ENCODE data around the gene DGKZ. TPM values are rescaled to one million over a fixed set of nuclear protein-coding genes. Genes with fewer than 3 reads are reported as not detected.

DGKZ gene, protein sequence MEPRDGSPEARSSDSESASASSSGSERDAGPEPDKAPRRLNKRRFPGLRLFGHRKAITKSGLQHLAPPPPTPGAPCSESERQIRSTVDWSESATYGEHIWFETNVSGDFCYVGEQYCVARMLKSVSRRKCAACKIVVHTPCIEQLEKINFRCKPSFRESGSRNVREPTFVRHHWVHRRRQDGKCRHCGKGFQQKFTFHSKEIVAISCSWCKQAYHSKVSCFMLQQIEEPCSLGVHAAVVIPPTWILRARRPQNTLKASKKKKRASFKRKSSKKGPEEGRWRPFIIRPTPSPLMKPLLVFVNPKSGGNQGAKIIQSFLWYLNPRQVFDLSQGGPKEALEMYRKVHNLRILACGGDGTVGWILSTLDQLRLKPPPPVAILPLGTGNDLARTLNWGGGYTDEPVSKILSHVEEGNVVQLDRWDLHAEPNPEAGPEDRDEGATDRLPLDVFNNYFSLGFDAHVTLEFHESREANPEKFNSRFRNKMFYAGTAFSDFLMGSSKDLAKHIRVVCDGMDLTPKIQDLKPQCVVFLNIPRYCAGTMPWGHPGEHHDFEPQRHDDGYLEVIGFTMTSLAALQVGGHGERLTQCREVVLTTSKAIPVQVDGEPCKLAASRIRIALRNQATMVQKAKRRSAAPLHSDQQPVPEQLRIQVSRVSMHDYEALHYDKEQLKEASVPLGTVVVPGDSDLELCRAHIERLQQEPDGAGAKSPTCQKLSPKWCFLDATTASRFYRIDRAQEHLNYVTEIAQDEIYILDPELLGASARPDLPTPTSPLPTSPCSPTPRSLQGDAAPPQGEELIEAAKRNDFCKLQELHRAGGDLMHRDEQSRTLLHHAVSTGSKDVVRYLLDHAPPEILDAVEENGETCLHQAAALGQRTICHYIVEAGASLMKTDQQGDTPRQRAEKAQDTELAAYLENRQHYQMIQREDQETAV
- 41.9 to 47.4 TPM (median 46.8 TPM) in 3 replicates for total RNA-seq
- long read RNA-seq, transcript DGKZ-203 (31 exons, 2,862 nt), result major isoform, 49 of 103 reads
- long read RNA-seq, transcript DGKZ-205 (31 exons, 3,482 nt), result minor isoform, 24 of 103 reads
- long read RNA-seq, partial matches to known transcripts, result 12 of 103 reads
- long read RNA-seq, other reads (novel, unspliced or antisense), result 14 of 103 reads

GRCh38 chr11:46346886-46347636 is at the start of gene DGKZ:
Gene DGKZ, plus strand, starts transcription at chr11:46347463. Its CDS starts 197 bp downstream, at chr11:46347660.
- Mint-ChIP-seq H3K27ac (ENCODE audit: unreplicated experiment) (peak within 1 kb of the TSS; percentile 14), H3K27me3 (ENCODE audit: low read depth) (no peaks in the 10 kb centered on the region), H3K4me3 (ENCODE audit: unreplicated experiment) (peak within 1 kb of the TSS; percentile 71), H3K36me3 (ENCODE audit: low read depth) (no peaks in the 10 kb centered on the region), H3K9me3 (ENCODE audit: low read depth) (no peaks in the 10 kb centered on the region), H3K4me1 (ENCODE audit: low read depth) (peaks cover 36% of the 10 kb centered on the region)
- DNase-seq (ENCODE audit: low spot score), result no peak
- TF ChIP-seq, protein P1, sequence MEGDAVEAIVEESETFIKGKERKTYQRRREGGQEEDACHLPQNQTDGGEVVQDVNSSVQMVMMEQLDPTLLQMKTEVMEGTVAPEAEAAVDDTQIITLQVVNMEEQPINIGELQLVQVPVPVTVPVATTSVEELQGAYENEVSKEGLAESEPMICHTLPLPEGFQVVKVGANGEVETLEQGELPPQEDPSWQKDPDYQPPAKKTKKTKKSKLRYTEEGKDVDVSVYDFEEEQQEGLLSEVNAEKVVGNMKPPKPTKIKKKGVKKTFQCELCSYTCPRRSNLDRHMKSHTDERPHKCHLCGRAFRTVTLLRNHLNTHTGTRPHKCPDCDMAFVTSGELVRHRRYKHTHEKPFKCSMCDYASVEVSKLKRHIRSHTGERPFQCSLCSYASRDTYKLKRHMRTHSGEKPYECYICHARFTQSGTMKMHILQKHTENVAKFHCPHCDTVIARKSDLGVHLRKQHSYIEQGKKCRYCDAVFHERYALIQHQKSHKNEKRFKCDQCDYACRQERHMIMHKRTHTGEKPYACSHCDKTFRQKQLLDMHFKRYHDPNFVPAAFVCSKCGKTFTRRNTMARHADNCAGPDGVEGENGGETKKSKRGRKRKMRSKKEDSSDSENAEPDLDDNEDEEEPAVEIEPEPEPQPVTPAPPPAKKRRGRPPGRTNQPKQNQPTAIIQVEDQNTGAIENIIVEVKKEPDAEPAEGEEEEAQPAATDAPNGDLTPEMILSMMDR (IDR thresholded peaks at IDR 0.05), result peak; percentile 81

DNA sequence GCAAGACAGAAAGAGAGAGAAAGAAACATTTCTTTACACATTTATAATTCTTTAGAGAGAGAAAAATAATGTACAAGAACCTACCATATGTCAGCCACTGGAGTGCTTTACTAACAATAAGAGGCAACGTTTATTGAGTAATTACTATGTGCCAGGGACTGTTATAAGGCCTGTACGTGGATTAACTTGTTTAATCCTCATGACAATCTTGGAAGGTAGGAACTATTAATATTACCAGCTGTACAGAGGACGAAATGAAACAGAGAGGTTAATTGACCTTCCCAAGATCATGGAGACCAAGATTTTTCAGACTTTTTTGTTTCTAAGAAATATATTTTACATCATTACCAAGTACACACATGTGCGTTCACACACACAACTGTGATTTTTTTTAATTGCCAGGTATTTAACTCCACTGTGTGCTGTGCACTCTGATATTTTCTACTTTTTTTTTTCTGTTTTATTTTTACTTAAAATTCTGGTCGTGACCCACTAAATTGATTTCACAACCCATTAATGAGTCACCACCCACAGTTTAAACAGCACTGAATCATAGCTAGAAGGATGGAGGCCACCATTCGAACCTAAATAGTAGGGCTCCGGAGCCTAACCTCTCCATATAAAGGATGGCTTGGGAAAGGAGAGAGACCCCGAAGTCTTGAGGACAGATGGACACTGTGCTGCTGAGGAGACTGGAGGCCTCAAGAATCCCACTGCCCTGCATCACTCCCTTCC is 48.4 kb upstream of the DGKZ start:
- H3K9me3 Mint-ChIP-seq (ENCODE audit: low read depth), result no peaks in the 10 kb centered on the region
- TF ChIP-seq, protein P1 (IDR thresholded peaks at IDR 0.05), result no peak
- H3K27ac Mint-ChIP-seq (ENCODE audit: unreplicated experiment), result peak overlapping the region; percentile 95
- H3K36me3 Mint-ChIP-seq (ENCODE audit: low read depth), result peaks cover 14% of the 10 kb centered on the region
- H3K4me1 Mint-ChIP-seq (ENCODE audit: low read depth), result peaks cover 55% of the 10 kb centered on the region
- H3K27me3 Mint-ChIP-seq (ENCODE audit: low read depth), result no peaks in the 10 kb centered on the region
- DNase-seq (ENCODE audit: low spot score), result no peak
- no peak overlapping the region for H3K4me3 Mint-ChIP-seq (ENCODE audit: unreplicated experiment)

DNA sequence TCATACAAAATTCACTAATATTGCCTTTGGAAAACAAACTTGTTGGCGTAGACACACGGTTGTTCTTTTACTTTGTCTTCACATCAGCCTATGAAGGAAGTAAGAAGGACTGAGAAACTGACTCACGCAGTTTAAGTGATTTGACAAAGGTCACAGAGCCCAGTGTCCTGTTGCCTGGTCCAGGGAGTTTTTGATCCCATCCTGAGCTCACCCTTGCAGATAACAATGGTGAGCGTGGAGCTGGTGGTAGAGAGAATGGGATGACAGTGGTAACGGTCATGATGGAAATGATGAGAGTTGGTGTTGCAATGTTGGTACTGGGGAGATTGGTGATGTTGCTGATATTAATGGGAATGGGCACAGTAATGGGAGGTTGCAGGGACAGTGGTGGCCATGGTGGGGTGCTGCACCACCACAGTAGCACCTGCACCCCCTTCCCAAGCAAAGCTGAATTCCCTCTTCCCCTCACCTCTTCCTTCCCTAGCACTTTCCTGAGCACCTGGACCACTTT is 47.8 kb upstream of the DGKZ start:
- Mint-ChIP-seq H3K9me3 (ENCODE audit: low read depth) (no peaks in the 10 kb centered on the region), H3K27ac (ENCODE audit: unreplicated experiment) (peak overlapping the region; percentile 90), H3K27me3 (ENCODE audit: low read depth) (no peaks in the 10 kb centered on the region)

GRCh38 chr11:46300270-46300669 is 47.0 kb upstream of the DGKZ start:
- H3K27ac Mint-ChIP-seq (ENCODE audit: unreplicated experiment), result no peak overlapping the region
- no peaks in the 10 kb centered on the region for H3K27me3 Mint-ChIP-seq (ENCODE audit: low read depth)
- no peak for DNase-seq (ENCODE audit: low spot score)
- peaks cover 16% of the 10 kb centered on the region for H3K36me3 Mint-ChIP-seq (ENCODE audit: low read depth)
- H3K9me3 Mint-ChIP-seq (ENCODE audit: low read depth), result no peaks in the 10 kb centered on the region
- TF ChIP-seq, protein P1 (IDR thresholded peaks at IDR 0.05), result no peak
- peaks cover 44% of the 10 kb centered on the region for H3K4me1 Mint-ChIP-seq (ENCODE audit: low read depth)
- H3K4me3 Mint-ChIP-seq (ENCODE audit: unreplicated experiment), result no peak overlapping the region

More for the DNA sequence above, 47.8 kb upstream of the DGKZ start:
- Mint-ChIP-seq H3K4me1 (ENCODE audit: low read depth) (peaks cover 49% of the 10 kb centered on the region), H3K36me3 (ENCODE audit: low read depth) (peaks cover 14% of the 10 kb centered on the region), H3K4me3 (ENCODE audit: unreplicated experiment) (no peak overlapping the region)
- TF ChIP-seq, protein P1 (IDR thresholded peaks at IDR 0.05), result no peak
- no peak for DNase-seq (ENCODE audit: low spot score)

All from chondrocyte (in vitro differentiated cells).